Tibial artery (tissue), 4 donors: ENCODE measurements around the gene B3GNT7.
A peak's percentile ranks its signal among the peaks of the same experiment; 100 is the strongest.
"Not testable (repeated sequence)": the region's sequence is repeated elsewhere in the genome, so short reads cannot be mapped to it uniquely, and the experiment has no call there.

Experiments used
- DNase-seq, 2 donors: peaks; one replicate each; pipeline ENCODE4 v3.0.0-alpha.2; 2019
- H3K27ac ChIP-seq, 2 donors: fragments of 200-600 bp; sonication (generic) in 1 of 2; 1 replicate in 1 of 2; 2 replicates in 1 of 2; pipeline ENCODE4 v1.5.1; 2018 to 2019; ENCODE audit warnings: mild to moderate bottlenecking in 1 of 2
- H3K27me3 ChIP-seq, 2 donors: fragments of 200-600 bp; sonication (generic) in 1 of 2; one replicate each; pipeline versions ENCODE4 v1.5.1 to v1.6.0; 2016 to 2019
- H3K36me3 ChIP-seq, 3 donors: fragments of 200-600 bp; sonication (generic) in 2 of 3; one replicate each; pipeline ENCODE4 v1.5.1; 2016 to 2019; ENCODE audit warnings: mild to moderate bottlenecking in 2 of 3
- H3K4me1 ChIP-seq, 4 donors: fragments of 200-600 bp; sonication (generic) in 2 of 4; 1 replicate in 3 of 4; 2 replicates in 1 of 4; pipeline ENCODE4 v1.5.1; 2016 to 2019
- H3K4me3 ChIP-seq, 2 donors: fragments of 200-600 bp; sonication (generic) in 1 of 2; 1 replicate in 1 of 2; 2 replicates in 1 of 2; pipeline ENCODE4 v1.5.1; 2018 to 2019; ENCODE audit warnings: mild to moderate bottlenecking in 2 of 2
- H3K9me3 ChIP-seq, 3 donors: fragments of 200-600 bp; sonication (generic) in 1 of 3; one replicate each; pipeline ENCODE4 v1.5.1; 2016 to 2019
- intact Hi-C: fragments of 100-400 bp; cut with DNase I; formaldehyde crosslinking; loops from one replicate; pipeline ENCODE4 v1.15.0; 2023; ENCODE audit warnings: low total_unique reads
- TF ChIP-seq, protein P1 (sequence below), 2 experiments: fragments of 200-600 bp in 1 of 2; fragments of 450-650 bp in 1 of 2; IDR thresholded peaks; one replicate each; pipeline ENCODE4 v1.5.1; 2017 to 2019; ENCODE audit warnings: antibody characterized with exemption in 2 of 2, mild to moderate bottlenecking in 1 of 2, moderate library complexity in 1 of 2

The B3GNT7 gene

DNA sequence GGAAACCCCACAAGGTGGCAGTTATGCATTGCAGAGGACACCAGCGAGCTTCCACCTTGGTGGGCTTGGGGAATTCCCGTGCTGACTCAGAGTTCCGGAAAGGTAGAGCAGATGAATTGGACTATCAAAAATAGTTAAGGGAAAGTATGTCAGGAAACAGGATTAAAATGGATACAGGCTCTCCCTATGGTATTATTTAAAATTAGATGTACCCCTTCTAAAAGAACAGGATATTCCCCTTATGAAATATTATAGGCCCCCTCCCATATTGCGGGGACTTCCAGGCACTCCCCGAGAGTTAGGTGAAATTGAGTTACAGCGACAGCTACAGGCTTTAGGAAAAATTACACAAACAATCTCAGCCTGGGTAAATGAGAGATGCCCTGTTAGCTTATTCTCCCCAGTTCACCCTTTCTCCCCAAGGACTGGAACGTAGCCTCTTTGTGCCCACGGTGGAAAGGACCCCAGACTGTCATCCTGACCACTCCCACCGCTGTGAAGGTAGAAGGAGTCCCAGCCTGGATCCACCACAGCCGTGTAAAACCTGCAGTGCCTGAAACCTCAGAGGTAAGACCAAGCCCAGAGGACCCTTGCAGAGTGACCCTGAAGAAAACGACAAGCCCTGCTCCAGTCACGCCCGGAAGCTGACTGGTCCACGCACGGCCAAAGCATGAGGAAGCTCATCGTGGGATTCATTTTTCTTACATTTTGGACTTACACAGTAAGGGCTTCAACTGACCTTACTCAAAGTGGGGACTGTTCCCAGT lies 10.3 kb downstream of the B3GNT7 start:
- H3K9me3 ChIP-seq, H3K36me3 ChIP-seq, intact Hi-C loops, DNase-seq, H3K4me3 ChIP-seq, H3K27me3 ChIP-seq: not testable (repeated sequence)
- Histone ChIP-seq H3K4me1 (peaks cover 0 to 21% (median 1%) of the 10 kb centered on the region in 4 donors), H3K27ac (peak overlapping the region; percentile 41 to 56)
- TF ChIP-seq, protein P1, sequence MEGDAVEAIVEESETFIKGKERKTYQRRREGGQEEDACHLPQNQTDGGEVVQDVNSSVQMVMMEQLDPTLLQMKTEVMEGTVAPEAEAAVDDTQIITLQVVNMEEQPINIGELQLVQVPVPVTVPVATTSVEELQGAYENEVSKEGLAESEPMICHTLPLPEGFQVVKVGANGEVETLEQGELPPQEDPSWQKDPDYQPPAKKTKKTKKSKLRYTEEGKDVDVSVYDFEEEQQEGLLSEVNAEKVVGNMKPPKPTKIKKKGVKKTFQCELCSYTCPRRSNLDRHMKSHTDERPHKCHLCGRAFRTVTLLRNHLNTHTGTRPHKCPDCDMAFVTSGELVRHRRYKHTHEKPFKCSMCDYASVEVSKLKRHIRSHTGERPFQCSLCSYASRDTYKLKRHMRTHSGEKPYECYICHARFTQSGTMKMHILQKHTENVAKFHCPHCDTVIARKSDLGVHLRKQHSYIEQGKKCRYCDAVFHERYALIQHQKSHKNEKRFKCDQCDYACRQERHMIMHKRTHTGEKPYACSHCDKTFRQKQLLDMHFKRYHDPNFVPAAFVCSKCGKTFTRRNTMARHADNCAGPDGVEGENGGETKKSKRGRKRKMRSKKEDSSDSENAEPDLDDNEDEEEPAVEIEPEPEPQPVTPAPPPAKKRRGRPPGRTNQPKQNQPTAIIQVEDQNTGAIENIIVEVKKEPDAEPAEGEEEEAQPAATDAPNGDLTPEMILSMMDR (IDR thresholded peaks at IDR 0.05): peak; percentile 38 to 51

DNA sequence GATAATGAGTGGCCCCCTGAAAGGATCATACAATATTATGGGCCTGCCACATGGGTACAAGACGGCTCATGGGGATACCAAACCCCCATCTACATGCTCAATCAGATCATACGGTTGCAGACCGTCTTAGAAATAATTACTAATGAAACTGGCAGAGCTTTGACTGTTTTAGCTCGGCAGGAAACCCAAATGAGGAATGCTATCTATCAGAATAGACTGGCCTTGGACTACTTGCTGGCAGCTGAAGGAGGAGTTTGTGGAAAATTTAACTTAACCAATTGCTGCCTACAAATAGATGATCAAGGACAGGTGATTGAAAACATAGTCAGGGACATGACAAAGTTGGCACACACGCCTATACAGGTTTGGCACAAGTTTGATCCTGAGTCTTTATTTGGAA lies 12.2 kb downstream of the B3GNT7 start:
- intact Hi-C loops, DNase-seq, H3K4me3 ChIP-seq, H3K36me3 ChIP-seq, H3K9me3 ChIP-seq, H3K27me3 ChIP-seq: not testable (repeated sequence)
- Histone ChIP-seq H3K27ac (peak overlapping the region in 1 of 2 donors; percentile 56), H3K4me1 (peaks cover 0 to 28% (median 13%) of the 10 kb centered on the region in 4 donors)

DNA sequence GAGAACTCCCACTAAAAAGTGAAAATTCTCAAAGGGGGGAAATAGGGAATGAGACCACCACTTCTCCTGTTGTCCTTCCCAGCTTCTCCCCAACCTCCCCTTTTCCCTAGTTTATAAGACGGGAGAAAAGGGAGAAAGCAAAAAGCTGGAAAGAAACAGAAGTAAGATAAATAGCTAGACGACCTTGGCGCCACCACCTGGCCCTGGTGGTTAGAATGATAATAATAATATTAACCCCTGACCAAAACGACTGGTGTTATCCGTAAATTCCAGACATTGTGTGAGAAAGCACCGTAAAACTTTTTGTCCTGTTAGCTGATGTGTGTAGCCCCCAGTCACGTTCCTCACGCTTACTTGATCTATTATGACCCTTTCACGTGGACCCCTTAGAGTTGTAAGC lies 12.8 kb downstream of the B3GNT7 start:
- H3K27ac ChIP-seq, H3K9me3 ChIP-seq, H3K36me3 ChIP-seq, H3K27me3 ChIP-seq, intact Hi-C loops, DNase-seq, H3K4me3 ChIP-seq: not testable (repeated sequence)
- H3K4me1 ChIP-seq: peaks cover 0 to 27% (median 14%) of the 10 kb centered on the region in 4 donors

DNA sequence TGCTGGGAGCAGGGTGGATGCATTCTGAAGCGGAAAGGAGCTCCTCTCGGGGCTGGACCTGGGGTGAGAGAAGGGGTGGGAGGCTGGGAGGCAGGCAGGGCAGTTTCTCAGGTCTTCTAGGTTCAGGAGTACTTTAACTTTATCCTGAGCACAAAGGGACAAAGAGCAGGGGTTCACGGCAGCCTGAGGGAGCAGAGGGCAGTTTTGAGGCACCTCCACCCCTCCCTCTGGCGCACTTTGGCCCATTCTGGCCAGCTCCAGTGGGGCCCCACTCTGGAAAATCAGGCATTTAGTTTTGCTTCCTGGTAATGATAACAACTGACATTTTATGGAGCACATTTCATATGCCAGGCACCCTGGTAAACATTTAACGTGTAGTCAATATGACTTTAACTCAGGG lies 14.3 kb downstream of the B3GNT7 start:
- no peaks in the 10 kb centered on the region for H3K9me3 ChIP-seq
- intact Hi-C loops: loop anchor here (5.0 to 10.0 kb wide), 3 partner anchors 115 to 305 kb away; no protein-coding TSS in a partner anchor
- no peak for DNase-seq
- H3K4me1 ChIP-seq: peaks cover 0 to 20% (median 14%) of the 10 kb centered on the region in 4 donors
- no peaks in the 10 kb centered on the region for H3K36me3 ChIP-seq
- no peak overlapping the region for H3K4me3 ChIP-seq
- TF ChIP-seq, protein P1 (IDR thresholded peaks at IDR 0.05): no peak
- H3K27ac ChIP-seq: no peak overlapping the region
- no peaks in the 10 kb centered on the region for H3K27me3 ChIP-seq

DNA sequence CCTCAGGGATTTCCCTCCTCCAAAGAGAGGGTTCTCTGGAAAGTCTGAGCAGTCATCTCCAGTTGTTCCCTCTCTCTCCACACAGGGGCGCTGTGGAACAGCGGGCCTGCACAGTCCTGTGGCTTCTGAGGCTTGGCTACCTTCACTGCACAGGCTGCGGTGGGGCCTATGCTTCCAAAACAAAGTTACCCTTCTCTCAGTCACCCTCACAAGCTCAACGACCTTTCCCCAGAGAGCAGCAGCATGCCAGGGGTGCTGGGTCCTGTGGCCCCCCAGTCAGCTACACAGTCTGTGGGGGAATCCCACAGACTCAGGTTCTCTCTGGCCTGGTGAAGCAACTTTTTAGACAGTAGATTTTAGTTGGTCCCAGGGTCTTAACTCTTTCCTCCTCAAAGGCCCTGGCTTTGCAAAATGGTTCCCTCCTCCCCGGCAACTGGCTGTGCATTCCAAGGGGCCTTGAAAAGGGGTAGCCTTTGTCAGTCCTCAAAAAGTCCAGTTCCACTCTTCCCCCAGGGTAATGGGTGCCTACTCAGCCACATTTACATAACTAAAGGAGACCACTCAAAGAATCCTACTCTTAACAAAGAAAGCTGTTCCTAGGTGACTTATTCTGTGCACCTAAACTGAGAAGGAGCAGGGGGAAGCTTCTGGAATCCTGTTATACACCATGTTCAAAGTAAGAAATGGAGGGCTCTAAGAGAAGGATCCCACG lies 14.9 kb downstream of the B3GNT7 start:
- H3K36me3 ChIP-seq: no peaks in the 10 kb centered on the region
- TF ChIP-seq, protein P1 (IDR thresholded peaks at IDR 0.05): no peak
- intact Hi-C loops: loop anchor here (5.0 to 10.0 kb wide), 3 partner anchors 116 to 306 kb away; no protein-coding TSS in a partner anchor
- H3K27me3 ChIP-seq: no peaks in the 10 kb centered on the region
- H3K27ac ChIP-seq: no peak overlapping the region
- H3K4me3 ChIP-seq: no peak overlapping the region
- peaks cover 0 to 20% (median 14%) of the 10 kb centered on the region in 4 donors for H3K4me1 ChIP-seq
- H3K9me3 ChIP-seq: no peaks in the 10 kb centered on the region
- no peak for DNase-seq

DNA sequence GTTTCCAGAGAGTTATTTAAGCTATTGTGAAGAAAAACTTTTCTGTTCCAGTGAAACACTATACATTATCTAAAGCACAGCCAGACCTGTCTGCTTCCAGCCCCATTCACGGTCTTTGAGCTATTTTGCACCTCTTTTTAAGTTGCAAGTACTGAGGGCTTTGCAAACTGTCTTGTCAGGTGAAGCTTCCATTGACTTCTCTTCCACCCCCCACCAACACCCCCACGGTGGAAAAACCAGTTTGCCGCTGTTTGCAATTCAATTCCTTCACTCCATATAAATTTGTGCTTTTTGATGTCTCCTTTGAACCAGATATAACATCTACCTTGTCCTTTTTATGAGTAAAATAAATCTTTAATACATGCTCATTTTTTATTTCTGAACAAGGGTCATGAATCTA lies 15.7 kb downstream of the B3GNT7 start:
- no peak for DNase-seq
- TF ChIP-seq, protein P1 (IDR thresholded peaks at IDR 0.05): no peak
- Histone ChIP-seq H3K36me3 (no peaks in the 10 kb centered on the region), H3K27me3 (no peaks in the 10 kb centered on the region), H3K4me1 (peaks cover 0 to 16% (median 12%) of the 10 kb centered on the region in 4 donors), H3K27ac (peak overlapping the region in 1 of 2 donors; percentile 74), H3K9me3 (no peaks in the 10 kb centered on the region), H3K4me3 (no peak overlapping the region)
- intact Hi-C loops: loop anchor here (5.0 to 10.0 kb wide), 3 partner anchors 116 to 306 kb away; no protein-coding TSS in a partner anchor
